HG03139 (cell line): ENCODE measurements around the gene DCBLD1.

Experiments used
- ATAC-seq: cut with Tn5 transposase; IDR thresholded peaks from one replicate; pipeline ENCODE4 v1.9.1; 2021; ENCODE audit not compliant: unreplicated experiment

Gene DCBLD1

DNA sequence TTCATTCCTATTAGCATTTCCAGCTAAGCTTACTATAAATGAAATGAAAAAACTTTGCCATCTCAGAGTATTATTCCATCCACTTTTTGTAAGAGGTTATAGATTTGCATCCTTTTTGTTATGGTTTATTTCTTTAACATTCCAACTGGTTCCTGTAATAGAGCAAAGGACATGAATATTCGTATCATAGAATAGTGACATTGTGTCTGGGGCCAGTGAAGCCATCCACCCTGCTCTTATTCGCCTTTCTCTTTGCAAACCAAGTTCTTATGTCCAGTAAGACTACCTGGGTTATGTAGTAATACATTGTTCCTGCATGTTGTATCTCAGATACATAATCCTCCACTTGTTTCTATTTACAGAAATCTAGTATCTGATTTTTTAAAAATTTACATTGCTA is 43.1 kb downstream of the DCBLD1 start:
- ATAC-seq = no peak

DNA sequence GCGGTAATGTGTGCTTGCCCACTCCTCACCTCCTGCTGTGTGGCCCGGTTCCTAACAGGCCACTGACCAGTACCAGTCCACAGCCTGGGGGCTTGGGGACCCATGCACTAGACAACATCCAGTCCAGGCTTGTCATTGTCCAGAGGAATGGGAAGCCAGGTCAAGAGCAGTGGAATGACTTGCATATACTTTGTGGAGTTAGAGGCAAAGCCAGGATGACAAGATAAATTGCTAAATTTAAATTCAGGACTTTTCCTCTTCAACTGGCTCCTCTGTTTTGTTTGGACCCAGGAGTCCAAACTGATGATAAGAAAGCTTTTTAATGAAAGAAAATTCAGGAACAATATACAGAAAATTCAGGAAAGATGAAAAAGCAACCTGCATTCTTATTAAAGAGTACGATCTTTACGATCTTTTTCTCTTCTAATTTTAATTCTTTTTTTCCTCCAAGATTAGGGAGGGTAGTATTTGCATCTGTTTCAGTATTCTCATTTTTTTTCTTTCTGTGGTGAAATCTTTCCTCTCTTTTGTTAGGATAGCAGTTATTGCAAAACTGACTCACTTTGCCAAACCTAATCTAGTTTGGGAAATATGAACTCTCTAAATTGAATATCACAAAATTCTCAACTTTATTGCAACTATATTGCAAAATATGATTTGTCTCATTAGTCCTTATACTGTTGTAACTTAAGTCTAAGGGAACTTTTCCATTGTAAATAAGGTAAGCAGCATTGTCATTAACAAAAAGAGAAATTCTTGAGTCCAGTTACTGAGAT is 48.2 kb downstream of the DCBLD1 start:
- ATAC-seq = no peak

DNA sequence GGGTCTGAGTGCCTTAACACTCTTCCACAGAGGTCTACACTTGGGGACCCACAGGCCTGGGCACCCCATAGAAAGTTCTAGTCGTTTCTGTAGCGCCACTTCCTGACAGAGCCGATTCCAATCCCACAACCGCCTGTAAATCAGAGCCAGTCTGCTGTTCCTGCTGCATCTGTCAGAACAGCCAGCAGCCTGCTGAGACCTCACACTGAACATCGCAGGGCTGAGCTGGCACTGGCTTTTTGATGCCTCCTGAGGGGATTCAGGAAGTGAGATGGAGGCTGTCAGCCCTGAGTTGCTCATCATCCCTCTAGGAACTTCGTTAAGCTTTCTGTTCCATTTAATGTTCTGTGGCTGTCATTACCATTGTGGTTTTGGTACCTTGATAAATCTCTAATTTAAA is 48.9 kb downstream of the DCBLD1 start:
- no peak for ATAC-seq

DNA sequence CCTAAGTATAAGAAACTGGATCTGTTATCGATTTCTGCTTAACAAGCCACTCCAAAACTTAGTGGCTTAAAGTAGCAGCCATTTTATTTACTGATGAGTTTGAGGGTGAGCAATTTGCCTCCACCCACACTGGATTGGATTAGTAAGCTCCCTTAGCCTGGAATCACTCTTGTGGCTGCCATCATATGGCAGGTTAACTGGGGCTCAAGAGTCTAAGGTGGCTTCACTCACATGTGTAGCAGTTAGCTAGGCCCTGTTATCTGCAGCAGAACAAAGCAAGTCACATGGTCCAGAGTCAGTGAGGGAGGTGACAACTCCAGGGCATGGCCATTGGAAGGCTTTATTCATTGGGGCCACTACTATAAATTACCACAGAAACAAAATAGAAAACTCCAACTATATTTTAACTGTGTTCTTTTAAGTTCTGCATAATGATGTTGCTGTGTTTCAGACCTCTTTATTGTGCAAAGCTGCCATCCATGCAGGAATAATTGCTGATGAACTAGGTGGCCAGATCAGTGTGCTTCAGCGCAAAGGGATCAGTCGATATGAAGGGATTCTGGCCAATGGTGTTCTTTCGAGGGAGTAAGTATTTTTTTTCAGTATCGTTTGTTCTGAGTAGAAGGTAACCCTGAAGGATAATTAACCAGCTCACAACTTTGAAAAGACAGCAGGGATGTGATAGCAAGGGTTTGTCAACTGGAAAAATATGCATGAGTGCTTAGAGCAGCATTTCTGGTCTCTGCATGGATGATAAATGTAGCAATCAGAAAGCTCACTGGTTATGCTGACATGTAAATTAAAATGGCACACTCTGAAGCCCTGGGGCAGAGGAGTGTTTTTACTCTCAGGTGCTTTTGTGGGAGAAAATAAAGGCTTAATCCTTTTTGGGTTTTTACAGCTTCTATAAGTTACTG is 49.6 kb downstream of the DCBLD1 start:
- no peak for ATAC-seq

DNA sequence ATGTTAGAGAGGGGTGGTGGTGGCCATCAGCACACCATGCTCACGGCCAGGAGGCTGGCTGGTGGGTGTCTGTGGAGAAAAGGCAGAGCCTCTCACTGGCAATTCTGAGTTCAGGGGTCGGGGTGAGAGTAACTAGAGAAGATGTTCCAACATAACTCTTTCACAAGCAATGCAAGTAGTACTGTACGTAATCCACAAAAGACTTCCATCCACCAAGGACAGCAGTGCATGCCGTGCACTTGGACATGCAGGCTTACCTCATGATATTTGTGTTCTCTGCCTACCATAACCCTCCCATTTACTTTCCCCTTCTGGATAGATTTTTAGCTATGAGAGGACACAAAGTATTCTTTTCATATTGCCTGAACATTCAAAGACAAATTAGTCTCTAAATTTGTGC is 51.3 kb downstream of the DCBLD1 start:
- ATAC-seq = no peak

DNA sequence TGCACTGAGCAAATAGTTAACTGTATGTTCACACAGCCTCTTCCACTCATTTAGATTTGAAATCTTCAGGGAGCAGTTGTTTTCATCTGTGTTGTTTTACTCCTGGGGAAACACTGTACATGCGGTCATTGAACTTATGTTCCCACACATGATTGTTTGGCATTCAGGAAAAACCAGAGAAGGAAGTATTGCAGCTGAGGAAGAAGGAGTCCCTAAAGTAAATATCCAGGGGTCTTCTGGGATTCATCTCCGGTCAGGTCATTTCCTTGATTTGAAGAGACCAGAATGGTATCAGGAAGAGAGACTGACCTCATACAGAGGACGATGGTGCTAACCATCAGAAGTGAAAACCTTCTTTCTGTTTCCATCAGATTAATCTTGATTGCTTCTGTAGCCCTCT is 52.5 kb downstream of the DCBLD1 start:
- no peak for ATAC-seq

DNA sequence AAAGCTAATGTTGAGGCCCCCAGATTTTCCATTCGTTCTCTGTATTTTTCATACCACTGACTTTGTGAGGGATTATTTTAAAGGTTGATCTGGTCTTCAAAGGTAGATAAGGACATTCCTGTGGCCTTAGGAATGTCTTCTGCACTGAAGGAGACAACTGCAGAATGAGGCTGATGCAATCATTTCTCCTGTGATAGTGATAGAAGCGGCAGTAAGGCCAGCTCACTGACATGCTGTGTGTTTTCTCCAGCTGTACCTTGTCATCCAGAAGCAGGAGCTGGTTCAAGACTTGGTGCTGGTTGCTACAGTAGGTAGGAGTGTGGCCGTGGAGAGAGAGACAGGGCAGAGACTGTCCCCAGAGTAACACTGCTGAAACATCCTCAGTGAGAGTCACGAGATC is 53.8 kb downstream of the DCBLD1 start:
- ATAC-seq = no peak

DNA sequence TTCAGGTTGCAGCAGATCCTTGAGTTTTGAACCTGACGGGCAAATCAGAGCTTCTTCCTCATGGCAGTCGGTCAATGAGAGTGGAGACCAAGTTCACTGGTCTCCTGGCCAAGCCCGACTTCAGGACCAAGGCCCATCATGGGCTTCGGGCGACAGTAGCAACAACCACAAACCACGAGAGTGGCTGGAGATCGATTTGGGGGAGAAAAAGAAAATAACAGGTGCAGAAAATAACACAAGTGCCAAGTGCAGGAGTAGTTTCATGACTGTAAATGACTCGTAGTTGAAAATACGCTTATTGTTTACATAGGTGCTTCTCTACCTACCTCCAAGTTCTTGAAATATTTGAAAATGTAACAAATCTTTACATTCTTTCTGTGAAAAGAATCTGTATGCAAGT is 56.1 kb downstream of the DCBLD1 start:
- ATAC-seq = no peak

DNA sequence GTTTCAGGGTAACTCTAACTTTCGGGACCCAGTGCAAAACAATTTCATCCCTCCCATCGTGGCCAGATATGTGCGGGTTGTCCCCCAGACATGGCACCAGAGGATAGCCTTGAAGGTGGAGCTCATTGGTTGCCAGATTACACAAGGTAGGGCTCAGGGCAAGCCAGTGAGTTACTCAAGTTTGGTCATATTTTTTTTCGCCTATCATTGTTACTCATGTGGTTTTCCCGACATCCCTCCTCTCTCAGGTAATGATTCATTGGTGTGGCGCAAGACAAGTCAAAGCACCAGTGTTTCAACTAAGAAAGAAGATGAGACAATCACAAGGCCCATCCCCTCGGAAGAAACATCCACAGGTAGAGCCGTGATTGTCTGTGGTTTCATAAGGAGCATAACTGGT is 58.2 kb downstream of the DCBLD1 start:
- ATAC-seq = no peak

DNA sequence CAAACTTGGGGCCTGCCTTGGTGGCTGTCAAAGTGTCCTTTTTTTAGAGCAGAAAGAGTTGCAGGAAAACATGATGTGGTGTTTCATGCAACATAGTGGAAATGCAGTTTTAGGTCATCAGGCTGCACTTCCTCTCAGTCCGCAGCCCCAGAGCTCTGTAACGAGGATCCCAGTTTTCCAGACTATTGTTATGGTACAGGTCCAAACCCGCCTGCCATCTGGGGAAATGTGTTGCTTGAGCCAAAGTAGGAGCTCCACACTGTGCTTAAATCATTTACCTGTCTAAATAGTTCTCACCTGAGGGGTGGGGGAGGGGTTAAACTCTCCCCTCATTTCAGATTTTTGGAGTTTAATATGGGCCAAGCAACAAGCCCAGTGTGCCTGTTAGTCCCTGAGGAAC is 60.0 kb downstream of the DCBLD1 start:
- ATAC-seq = no peak

DNA sequence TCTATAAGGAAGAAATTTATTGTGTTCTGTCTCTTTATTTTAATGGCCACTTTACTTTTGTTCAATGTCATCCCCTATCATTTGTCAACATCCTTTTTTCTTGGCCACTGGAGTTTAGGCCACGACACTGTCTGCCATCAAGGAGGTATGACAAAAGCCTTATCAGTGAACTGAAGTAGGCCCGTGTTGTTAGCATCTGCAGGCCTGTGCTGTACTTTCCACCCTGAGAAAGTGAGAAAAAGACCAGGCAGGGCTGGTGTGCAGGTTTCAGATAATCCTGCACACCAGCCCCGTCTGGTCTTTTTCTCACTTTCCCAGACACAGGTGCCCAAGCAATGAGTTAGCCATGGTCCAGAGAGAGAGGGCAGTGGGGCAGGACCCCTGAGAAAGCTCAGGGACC is 62.2 kb downstream of the DCBLD1 start:
- ATAC-seq = no peak

DNA sequence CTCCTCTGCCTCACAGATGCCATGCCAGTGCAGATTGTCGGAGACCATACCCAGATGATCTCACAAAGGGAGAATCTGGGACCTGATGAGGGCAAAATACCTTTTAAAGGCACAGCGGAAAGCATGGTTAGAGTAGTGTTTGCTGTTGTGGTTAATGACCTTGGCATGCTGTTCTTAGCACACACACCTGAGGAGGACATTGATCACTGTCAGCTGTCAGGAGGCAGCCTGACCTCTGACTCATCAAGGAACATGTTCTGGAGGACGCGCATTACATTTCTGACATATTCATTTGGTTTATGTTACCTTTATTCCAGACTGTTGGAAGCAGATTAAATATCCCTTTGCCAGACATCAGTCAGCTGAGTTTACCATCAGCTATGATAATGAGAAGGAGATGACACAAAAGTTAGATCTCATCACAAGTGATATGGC is 62.7 kb downstream of the DCBLD1 start:
- no peak for ATAC-seq

DNA sequence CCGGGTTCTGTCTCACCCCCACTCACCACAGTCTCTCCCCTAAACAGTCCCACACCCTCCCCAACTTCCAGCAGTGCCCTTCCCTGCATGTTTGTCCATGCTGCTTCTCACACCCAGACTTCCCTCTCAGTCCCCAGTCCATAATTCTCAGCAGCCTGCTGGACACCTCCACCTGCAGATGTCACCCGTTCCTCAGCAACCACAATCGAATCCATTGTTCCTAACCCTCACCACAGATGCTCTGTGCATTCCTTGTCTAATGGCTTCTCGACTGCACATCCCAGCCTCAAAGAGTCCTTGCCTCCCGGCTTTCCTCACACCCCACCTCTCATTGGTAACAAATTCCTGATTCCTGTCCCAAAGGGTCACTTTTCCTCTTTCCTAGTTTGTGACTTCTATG is 64.2 kb downstream of the DCBLD1 start:
- ATAC-seq = no peak

DNA sequence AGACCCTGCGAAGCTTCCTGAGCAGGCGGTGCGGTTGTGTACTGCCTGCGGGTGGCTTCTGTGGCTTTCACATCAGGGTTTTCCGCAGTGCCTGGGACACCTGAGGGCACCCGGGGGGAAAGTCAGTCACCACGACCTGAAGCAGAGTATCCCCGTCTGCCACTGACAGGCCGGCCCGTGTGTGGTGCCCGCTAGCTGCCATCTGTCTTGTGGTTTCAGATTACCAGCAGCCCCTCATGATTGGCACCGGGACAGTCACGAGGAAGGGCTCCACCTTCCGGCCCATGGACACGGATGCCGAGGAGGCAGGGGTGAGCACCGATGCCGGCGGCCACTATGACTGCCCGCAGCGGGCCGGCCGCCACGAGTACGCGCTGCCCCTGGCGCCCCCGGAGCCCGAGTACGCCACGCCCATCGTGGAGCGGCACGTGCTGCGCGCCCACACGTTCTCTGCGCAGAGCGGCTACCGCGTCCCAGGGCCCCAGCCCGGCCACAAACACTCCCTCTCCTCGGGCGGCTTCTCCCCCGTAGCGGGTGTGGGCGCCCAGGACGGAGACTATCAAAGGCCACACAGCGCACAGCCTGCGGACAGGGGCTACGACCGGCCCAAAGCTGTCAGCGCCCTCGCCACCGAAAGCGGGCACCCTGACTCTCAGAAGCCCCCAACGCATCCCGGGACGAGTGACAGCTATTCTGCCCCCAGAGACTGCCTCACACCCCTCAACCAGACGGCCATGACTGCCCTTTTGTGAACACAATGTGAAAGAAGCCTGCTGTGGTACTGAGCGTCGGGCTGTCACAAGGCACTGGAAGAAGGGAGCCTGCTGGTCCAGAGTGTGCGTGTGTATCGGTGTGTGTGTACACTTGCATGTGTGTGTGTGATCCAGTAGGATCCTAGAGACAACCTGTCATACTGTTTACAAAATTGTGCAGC is 65.5 kb downstream of the DCBLD1 start:
- ATAC-seq = peak; percentile 47

DNA sequence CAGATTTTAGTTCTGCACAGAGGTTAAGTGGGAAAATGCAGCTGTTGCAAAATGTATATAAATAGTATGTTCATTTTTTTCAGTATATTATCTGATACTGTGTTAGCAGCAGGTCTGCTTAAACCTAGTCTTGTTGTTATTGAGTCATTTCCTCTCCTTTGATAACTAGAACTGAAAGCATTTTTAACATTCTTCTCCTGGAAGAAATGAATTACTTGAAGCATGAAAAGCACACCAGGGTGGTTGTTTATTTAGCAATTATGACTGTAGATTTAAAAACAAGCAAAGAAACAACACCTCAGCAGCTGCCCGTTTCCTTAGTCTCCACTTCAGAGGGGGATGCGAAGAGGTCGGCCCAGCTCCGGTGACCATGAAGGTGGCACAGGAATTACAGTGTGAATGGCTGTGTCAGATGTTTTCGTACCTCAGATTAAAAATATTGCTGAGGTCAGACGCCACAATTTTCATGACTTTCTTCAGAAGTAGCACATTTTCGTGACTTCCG is 66.4 kb downstream of the DCBLD1 start:
- no peak for ATAC-seq

DNA sequence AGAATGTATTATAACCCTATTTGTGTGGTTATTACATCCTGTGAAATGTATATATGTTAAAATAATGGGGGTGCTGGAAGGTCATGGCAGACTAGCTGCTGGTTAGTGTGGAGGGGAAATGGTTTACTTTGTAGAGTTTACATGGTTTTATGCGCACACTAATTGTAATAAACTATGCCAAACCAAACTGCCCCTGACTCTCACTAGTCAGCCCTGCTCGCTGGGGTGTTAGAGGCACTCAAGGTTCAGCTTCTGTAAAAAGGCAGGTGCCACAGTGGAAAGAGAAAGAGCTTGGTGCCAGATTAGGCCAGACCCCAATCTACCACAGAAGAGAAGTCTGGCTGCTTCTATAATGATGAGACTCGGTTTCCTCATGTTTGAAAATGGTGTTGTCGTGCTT is 67.1 kb downstream of the DCBLD1 start:
- no peak for ATAC-seq

DNA sequence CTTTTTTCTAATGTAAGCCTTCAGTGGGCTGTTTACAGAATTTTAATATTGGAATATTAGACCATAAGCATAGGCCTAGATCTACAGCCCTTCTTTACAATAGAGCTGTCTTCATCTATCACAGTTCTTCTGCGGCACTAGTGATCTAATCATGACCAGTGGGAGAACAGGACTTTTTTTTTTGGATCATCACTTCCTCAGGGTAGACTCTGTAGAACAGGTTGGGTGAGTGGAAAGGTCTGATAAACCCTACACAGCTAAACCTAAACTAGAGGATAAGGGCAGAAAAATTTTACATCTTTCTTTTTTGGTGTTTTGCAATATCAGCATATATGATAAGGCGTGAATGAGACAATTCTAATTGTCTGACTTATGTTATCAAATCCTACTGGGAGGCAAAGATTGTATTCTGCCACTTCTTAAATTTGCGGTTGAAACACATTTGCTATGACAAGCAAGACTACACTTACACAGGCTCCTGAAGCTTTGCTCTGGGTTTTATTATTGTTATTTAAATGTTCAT is 67.7 kb downstream of the DCBLD1 start:
- ATAC-seq = no peak

DNA sequence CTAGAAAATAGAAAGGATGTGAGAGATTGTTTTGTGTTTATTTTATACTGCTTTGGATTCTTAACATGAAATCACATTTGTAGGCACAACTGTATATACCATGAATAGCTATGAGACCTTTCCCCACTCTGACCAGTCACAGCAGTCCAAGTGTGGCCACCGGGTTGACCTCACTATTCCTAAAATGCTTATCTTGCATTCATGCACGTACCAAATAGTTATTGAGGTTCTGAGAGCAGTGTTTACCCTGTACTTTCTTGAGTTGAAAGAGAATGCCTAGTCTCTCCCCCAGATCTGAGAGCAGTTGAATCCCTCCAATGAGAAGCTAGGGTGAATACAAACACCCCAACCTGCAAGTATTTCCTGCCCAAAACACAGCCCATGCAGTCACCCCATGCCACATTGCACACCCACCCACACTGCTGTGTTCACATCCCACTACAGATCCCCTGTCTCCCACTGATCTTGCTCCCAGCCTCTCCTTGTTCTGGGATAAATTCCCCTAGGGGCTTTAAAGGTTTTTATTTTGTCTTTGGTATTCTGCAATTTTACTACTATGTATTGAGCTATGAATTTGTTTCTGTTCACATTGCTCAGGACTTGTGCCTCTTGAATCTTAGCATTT is 68.3 kb downstream of the DCBLD1 start:
- no peak for ATAC-seq

DNA sequence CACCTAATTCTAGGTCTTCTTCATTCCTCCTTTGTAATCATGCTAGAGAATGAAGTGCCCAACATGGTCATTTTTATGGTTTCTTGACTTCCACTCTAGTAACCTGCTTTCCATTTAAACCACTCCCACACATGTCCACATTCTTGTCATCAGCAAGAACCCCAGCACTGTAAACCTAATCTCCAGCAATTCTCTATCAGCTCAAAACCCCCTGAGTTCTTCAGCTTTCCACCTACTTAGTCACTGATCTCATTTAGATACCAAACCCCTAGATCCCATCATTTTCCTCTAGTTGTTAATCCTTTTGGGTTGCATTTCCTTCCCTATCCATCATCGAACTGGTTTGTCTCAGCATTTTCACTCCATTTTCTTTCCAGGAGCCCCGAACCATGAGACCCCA is 70.1 kb downstream of the DCBLD1 start:
- no peak for ATAC-seq

DNA sequence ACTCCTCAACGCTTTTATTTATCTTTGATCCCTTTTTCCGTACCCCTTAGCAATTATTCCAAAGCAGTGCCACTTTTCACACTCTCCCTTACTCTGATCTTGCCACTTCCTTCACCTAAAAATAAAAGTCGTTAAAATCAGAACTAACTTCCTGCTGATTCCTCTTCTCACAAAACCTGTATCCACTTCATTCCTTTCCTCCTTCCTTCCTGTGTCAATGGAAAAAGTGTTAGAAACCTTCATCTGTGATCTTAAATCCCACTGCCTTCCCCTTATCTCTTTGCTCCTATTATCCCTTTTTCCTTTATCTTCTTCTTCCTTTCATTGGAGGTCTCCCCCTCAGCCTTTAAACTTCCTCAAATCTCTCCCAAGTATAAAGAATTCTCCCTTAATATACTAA is 70.7 kb downstream of the DCBLD1 start:
- ATAC-seq = no peak
